ENCODE results near the gene TBL1X. TPM values are rescaled to one million over a fixed set of nuclear protein-coding genes. Genes with fewer than 3 reads are reported as not detected.

TBL1X gene
- total and polyA plus RNA-seq, 2 of the 4 experiments (the other 2 are of a cell fraction), result 16.2 to 20.8 TPM

DNA sequence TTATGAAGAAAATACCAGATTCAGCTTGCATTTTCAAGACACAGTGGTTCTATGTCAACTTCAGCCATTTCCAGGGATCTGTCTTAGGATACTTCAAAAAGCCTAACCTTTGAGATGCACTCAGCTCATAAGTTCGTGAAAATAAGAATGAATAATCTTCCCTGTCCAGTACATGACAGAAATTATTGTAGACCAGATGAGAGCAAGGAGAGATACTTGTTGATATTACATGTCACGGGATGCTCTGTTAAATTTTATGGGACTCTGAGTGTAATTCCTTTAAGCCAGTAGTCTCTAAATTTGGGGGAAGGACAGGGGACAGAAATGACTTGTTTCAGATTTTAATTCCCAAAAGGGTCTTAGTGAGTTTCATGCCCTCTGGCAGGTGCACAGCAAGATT, 8.8 kb downstream of the TBL1X start:
- DNase-seq (no peak), ATAC-seq (ENCODE audit: low read depth) (no peak)
- H3K4me1 ChIP-seq (ENCODE audit: control insufficient read depth, insufficient read depth, low read length), result peaks cover 6% of the 10 kb centered on the region
- CTCF ChIA-PET, result no interaction called here
- no peak overlapping the region for H3K27ac ChIP-seq (ENCODE audit: insufficient read depth, low read length)
- no peak overlapping the region for H4K5ac ChIP-seq (ENCODE audit: low read depth, low read length)
- BruUV-seq (replicated peaks), result no TSS peak
- H2BK5ac ChIP-seq (ENCODE audit: low read depth, low read length, poor library complexity, severe bottlenecking), result no peak overlapping the region
- H2AK5ac ChIP-seq (ENCODE audit: low read depth, low read length), result no peak overlapping the region
- TF ChIP-seq SMC3 (IDR thresholded peaks at IDR 0.05; ENCODE audit: low read depth, low read length) (no peak), FOS (IDR thresholded peaks at IDR 0.05; ENCODE audit: low read depth, low read length) (no peak), BHLHE40 (IDR thresholded peaks at IDR 0.05; ENCODE audit: low read depth, low read length) (no peak), CEBPB (IDR thresholded peaks at IDR 0.05; ENCODE audit: low read depth, low read length) (no peak), POLR2A (IDR thresholded peaks at IDR 0.05; ENCODE audit: low read depth, low read length) (no peak), MAZ (IDR thresholded peaks at IDR 0.05; ENCODE audit: borderline replicate concordance, low read depth, low read length) (no peak), NFE2L2 (IDR thresholded peaks at IDR 0.05; ENCODE audit: low read depth, low read length) (no peak), RAD21 (IDR thresholded peaks at IDR 0.05; ENCODE audit: low read length) (no peak), ELK1 (IDR thresholded peaks at IDR 0.05; ENCODE audit: borderline replicate concordance, low read depth, low read length) (no peak), RCOR1 (IDR thresholded peaks at IDR 0.05; ENCODE audit: insufficient replicate concordance, low read length) (no peak), MXI1 (IDR thresholded peaks at IDR 0.05; ENCODE audit: borderline replicate concordance, low read depth, low read length) (no peak), MAFK (IDR thresholded peaks at IDR 0.05; ENCODE audit: low read depth, low read length) (no peak), RFX5 (IDR thresholded peaks at IDR 0.05; ENCODE audit: low read depth, low read length) (no peak), CHD1 (IDR thresholded peaks at IDR 0.05; ENCODE audit: low read depth, low read length) (no peak)
- TF ChIP-seq, protein P1, sequence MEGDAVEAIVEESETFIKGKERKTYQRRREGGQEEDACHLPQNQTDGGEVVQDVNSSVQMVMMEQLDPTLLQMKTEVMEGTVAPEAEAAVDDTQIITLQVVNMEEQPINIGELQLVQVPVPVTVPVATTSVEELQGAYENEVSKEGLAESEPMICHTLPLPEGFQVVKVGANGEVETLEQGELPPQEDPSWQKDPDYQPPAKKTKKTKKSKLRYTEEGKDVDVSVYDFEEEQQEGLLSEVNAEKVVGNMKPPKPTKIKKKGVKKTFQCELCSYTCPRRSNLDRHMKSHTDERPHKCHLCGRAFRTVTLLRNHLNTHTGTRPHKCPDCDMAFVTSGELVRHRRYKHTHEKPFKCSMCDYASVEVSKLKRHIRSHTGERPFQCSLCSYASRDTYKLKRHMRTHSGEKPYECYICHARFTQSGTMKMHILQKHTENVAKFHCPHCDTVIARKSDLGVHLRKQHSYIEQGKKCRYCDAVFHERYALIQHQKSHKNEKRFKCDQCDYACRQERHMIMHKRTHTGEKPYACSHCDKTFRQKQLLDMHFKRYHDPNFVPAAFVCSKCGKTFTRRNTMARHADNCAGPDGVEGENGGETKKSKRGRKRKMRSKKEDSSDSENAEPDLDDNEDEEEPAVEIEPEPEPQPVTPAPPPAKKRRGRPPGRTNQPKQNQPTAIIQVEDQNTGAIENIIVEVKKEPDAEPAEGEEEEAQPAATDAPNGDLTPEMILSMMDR (conservative IDR thresholded peaks at IDR 0.05; ENCODE audit: low read depth, low read length), result no peak
- TF ChIP-seq, protein P2, sequence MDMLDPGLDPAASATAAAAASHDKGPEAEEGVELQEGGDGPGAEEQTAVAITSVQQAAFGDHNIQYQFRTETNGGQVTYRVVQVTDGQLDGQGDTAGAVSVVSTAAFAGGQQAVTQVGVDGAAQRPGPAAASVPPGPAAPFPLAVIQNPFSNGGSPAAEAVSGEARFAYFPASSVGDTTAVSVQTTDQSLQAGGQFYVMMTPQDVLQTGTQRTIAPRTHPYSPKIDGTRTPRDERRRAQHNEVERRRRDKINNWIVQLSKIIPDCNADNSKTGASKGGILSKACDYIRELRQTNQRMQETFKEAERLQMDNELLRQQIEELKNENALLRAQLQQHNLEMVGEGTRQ (IDR thresholded peaks at IDR 0.05; ENCODE audit: low read depth, low read length), result no peak
- no peak overlapping the region for H2BK120ac ChIP-seq (ENCODE audit: low read depth, low read length)
- no peak overlapping the region for H3K56ac ChIP-seq (ENCODE audit: extremely low read depth, insufficient read depth, low read length)
- no peak overlapping the region for H2AK9ac ChIP-seq (replicated peaks; ENCODE audit: low read depth, low read length, poor library complexity)
- intact Hi-C loops (cut with micrococcal nuclease) (loop anchor here (5.0 kb wide), 1 partner anchor 89 kb away; no protein-coding TSS in a partner anchor), in situ Hi-C loops (cut with MboI; ENCODE audit: low sequenced_read_pairs) (loop anchor here (25.0 kb wide), 1 partner anchor 511 kb away; no protein-coding TSS in a partner anchor), dilution Hi-C loops (cut with HindIII; ENCODE audit: low sequenced_read_pairs, unreplicated experiment) (no loop called here)
- H2BK20ac ChIP-seq (ENCODE audit: low read depth, low read length), result no peak overlapping the region
- H4K20me1 ChIP-seq (ENCODE audit: insufficient read depth, low read length), result peaks cover 39% of the 10 kb centered on the region; the same call in 1 of the 2 replicates
- H3K4me2 ChIP-seq (ENCODE audit: low read depth, low read length), result no peak overlapping the region
- no peak overlapping the region for H2BK15ac ChIP-seq (ENCODE audit: low read depth, low read length)
- H3K9ac ChIP-seq (ENCODE audit: low read depth, low read length), result no peak overlapping the region
- H3K36me3 ChIP-seq (ENCODE audit: control insufficient read depth, insufficient read depth, low read length), result peaks cover 1% of the 10 kb centered on the region
- H4K8ac ChIP-seq (ENCODE audit: low read depth in 2 of 2, low read length in 2 of 2), result no peak overlapping the region
- H3K14ac ChIP-seq (replicated peaks; ENCODE audit: low read depth, low read length), result no peak overlapping the region
- POLR2A ChIA-PET (ENCODE audit: unreplicated experiment), result no interaction called here
- H3K9me1 ChIP-seq (ENCODE audit: insufficient read depth, low read length), result no peaks in the 10 kb centered on the region; the same call in none of the 2 replicates
- H3K79me1 ChIP-seq (ENCODE audit: low read depth in 1 of 2, low read length in 2 of 2), result peaks cover 21 to 37% of the 10 kb centered on the region in 2 experiments
- no peak overlapping the region for H4K91ac ChIP-seq (ENCODE audit: insufficient read depth, low read depth, low read length)
- no CpG with 5 or more reads among the region's 2 CpGs for WGBS, 2 experiments (ENCODE audit: extremely low coverage in 2 of 2, insufficient read length in 1 of 2)
- no peak overlapping the region for H2AFZ ChIP-seq (replicated peaks; ENCODE audit: low read length, poor library complexity)
- no peaks in the 10 kb centered on the region for H3K27me3 ChIP-seq (ENCODE audit: control insufficient read depth, insufficient read depth, low read length)
- no peak overlapping the region for H3K4ac ChIP-seq (ENCODE audit: low read depth, low read length)
- no peak overlapping the region for H3K4me3 ChIP-seq (ENCODE audit: insufficient read depth, low read depth, low read length)
- no peak overlapping the region for H3K18ac ChIP-seq (ENCODE audit: low read depth, low read length)
- H3K9me3 ChIP-seq (ENCODE audit: control insufficient read depth, insufficient read depth, low read length), result no peaks in the 10 kb centered on the region
- H3K23ac ChIP-seq (ENCODE audit: low read depth, low read length), result no peak overlapping the region

Measured in IMR-90 (cell line).